HL-60 (cell line): ENCODE results near the gene FMO3.

Source experiments
- CTCF ChIP-seq: IDR thresholded peaks from one replicate; pipeline ENCODE4 v1.5.1; 2011; ENCODE audit warnings: low read length, control low read depth, inconsistent platforms; ENCODE audit not compliant: insufficient read depth
- GABPA ChIP-seq: IDR thresholded peaks from 2 replicates; pipeline ENCODE4 v1.6.1; 2012; ENCODE audit warnings: low read depth
- POLR2AphosphoS5 ChIP-seq: IDR thresholded peaks from 2 replicates; pipeline ENCODE4 v1.6.1; 2012; ENCODE audit warnings: low read depth
- REST ChIP-seq: IDR thresholded peaks from 2 replicates; pipeline ENCODE4 v1.6.1; 2012; ENCODE audit warnings: low read depth; ENCODE audit not compliant: insufficient replicate concordance
- SPI1 ChIP-seq: IDR thresholded peaks from 2 replicates; pipeline ENCODE4 v1.6.1; 2012; ENCODE audit warnings: low read depth, mild to moderate bottlenecking, borderline replicate concordance

DNA sequence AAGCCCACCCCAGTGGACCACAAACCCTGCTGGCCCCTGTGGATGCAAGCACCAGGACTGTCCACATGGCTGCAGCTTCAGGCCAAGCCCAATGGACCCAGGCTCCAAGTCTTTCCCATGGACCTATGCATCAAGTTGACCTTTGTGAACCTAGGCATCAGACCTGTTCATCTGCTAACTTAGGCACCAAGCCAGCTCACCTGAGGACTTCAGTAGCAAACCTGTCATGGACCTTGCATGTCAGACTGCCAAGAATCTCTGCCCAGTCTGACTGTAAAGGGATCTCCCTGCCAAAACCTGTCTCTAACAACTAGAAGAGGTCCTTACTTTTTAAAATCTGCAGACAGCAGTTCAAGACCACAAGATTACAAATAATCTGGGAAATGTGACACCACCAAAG lies 37.8 kb downstream of the FMO3 start:
- TF ChIP-seq CTCF (no peak), POLR2AphosphoS5 (no peak), REST (no peak), SPI1 (no peak), GABPA (no peak)
